OCI-LY1 (cell line): ENCODE measurements around the gene CCNY.

ENCODE experiments used
- CTCF ChIP-seq: fragments of 200-600 bp; sonication (generic), shearing (Covaris generic); IDR thresholded peaks from 2 replicates; pipeline ENCODE4 v1.5.1; 2017; ENCODE audit warnings: mild to moderate bottlenecking, antibody characterized with exemption, low read length, moderate library complexity, mixed read lengths
- EZH2 ChIP-seq: fragments of 200-600 bp; sonication (generic), shearing (Covaris generic); IDR thresholded peaks from 2 replicates; pipeline ENCODE4 v1.8.0; 2017; ENCODE audit warnings: borderline replicate concordance, mixed run types, mild to moderate bottlenecking, antibody characterized with exemption, low read length, moderate library complexity, mixed read lengths

GRCh38 chr10:35412900-35413491, 76.7 kb downstream of the CCNY start:
- TF ChIP-seq CTCF (no peak), EZH2 (no peak)
